Astrocyte (in vitro differentiated cells and primary cell): Measurements from ENCODE around the gene GALNT17. TPM values are rescaled to one million over a fixed set of nuclear protein-coding genes. Genes with fewer than 3 reads are reported as not detected.

Experiments
- DNase-seq: peaks from one replicate; pipeline ENCODE4 v3.0.0-alpha.2; 2010; ENCODE audit warnings: low read depth
- FAIRE-seq: peaks from 2 replicates; lab custom pipeline; 2011; peaks lifted over from hg19 to GRCh38; lab: Jason Lieb, UNC
- H2AFZ ChIP-seq: 2 replicates; pipeline ENCODE4 v1.6.0; 2012; ENCODE audit warnings: low read depth, low read length, inconsistent platforms
- H3K27ac ChIP-seq: 2 replicates; pipeline ENCODE4 v1.5.1; 2011; ENCODE audit warnings: low read depth, low read length, inconsistent platforms
- H3K27me3 ChIP-seq: 2 replicates; pipeline ENCODE4 v1.6.0; 2011; ENCODE audit warnings: low read length, inconsistent platforms; ENCODE audit not compliant: insufficient read depth
- H3K36me3 ChIP-seq: 2 replicates; pipeline ENCODE4 v1.5.1; 2011; ENCODE audit warnings: low read length, inconsistent platforms; ENCODE audit not compliant: insufficient read depth
- H3K4me1 ChIP-seq: 2 replicates; pipeline ENCODE4 v1.5.1; 2011; ENCODE audit warnings: low read length, inconsistent platforms; ENCODE audit not compliant: insufficient read depth
- H3K4me2 ChIP-seq: 2 replicates; pipeline ENCODE4 v1.6.0; 2012; ENCODE audit warnings: low read length, inconsistent platforms
- H3K4me3 ChIP-seq: 2 replicates; pipeline ENCODE4 v1.5.1; 2011; ENCODE audit warnings: low read depth, mild to moderate bottlenecking, low read length, inconsistent platforms; ENCODE audit not compliant: insufficient read depth
- H3K79me2 ChIP-seq: 2 replicates; pipeline ENCODE4 v1.6.0; 2012; ENCODE audit warnings: mild to moderate bottlenecking, low read length, inconsistent platforms; ENCODE audit not compliant: insufficient read depth
- H3K9ac ChIP-seq: 2 replicates; pipeline ENCODE4 v1.6.0; 2012; ENCODE audit warnings: mild to moderate bottlenecking, low read length, inconsistent platforms
- H3K9me3 ChIP-seq: 2 replicates; pipeline ENCODE4 v1.5.1; 2012; ENCODE audit warnings: low read depth, mild to moderate bottlenecking, low read length, inconsistent platforms; ENCODE audit not compliant: insufficient read depth
- H4K20me1 ChIP-seq: 2 replicates; pipeline ENCODE4 v1.6.0; 2012; ENCODE audit warnings: low read length, inconsistent platforms; ENCODE audit not compliant: insufficient read depth
- H3K27ac Mint-ChIP-seq: one replicate; pipeline ENCODE4 v1.8.0; 2021; ENCODE audit warnings: mild to moderate bottlenecking, mixed read lengths; ENCODE audit not compliant: unreplicated experiment
- H3K27me3 Mint-ChIP-seq: one replicate; pipeline ENCODE4 v1.8.0; 2021; ENCODE audit warnings: low read depth, mixed read lengths; ENCODE audit not compliant: unreplicated experiment
- H3K36me3 Mint-ChIP-seq: one replicate; pipeline ENCODE4 v1.8.0; 2021; ENCODE audit warnings: low read depth, mixed read lengths; ENCODE audit not compliant: unreplicated experiment
- H3K4me1 Mint-ChIP-seq: one replicate; pipeline ENCODE4 v1.8.0; 2021; ENCODE audit warnings: low read depth, mixed read lengths; ENCODE audit not compliant: unreplicated experiment
- H3K4me3 Mint-ChIP-seq: one replicate; pipeline ENCODE4 v1.8.0; 2021; ENCODE audit warnings: mild to moderate bottlenecking, moderate library complexity, mixed read lengths; ENCODE audit not compliant: unreplicated experiment
- H3K9me3 Mint-ChIP-seq: one replicate; pipeline ENCODE4 v1.8.0; 2021; ENCODE audit warnings: mild to moderate bottlenecking, mixed read lengths; ENCODE audit not compliant: unreplicated experiment
- EZH2 ChIP-seq: IDR thresholded peaks from 2 replicates; pipeline ENCODE4 v1.6.1; 2012; ENCODE audit warnings: mild to moderate bottlenecking, low read length, inconsistent platforms; ENCODE audit not compliant: insufficient read depth
- total RNA-seq: library from RNA; stranded (reverse); gene quantifications from 2 replicates; pipeline ENCODE4 v1.2.1, GENCODE V29; 2021
- TF ChIP-seq, protein P1 (sequence below): IDR thresholded peaks from 2 replicates; pipeline ENCODE4 v1.5.1; 2011; ENCODE audit warnings: low read depth, mild to moderate bottlenecking, inconsistent platforms, low read length, moderate library complexity; ENCODE audit not compliant: insufficient read depth

The GALNT17 gene
- total RNA-seq, 1 donor from 2014 or later = 7.8 TPM

DNA sequence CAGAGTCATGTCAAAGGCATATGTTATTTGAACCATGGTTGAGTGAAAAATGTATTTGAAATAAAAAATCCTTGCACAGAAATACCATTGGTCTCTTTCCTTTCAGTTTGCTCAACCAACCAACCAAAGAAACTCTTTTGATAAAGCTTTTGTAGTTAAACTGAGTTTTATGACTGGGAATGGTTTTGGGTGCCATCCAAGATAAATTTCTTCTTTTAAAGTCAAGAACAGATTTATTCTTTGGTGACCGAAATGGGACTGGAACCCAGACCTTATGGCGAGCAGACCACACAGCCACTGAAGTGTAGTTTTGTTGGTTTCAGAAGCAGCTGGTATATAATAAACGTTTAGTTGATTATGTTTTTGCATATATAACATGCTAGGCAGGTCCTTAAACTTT lies 2.8 kb upstream of the GALNT17 start:
- Histone ChIP-seq H3K79me2 (no peaks in the 10 kb centered on the region), H3K9ac (no peak overlapping the region), H3K4me1 (no peaks in the 10 kb centered on the region), H3K27me3 (peaks cover 7% of the 10 kb centered on the region), H3K27ac (no peak overlapping the region), H3K4me3 (no peak overlapping the region), H3K36me3 (no peaks in the 10 kb centered on the region), H2AFZ (no peak overlapping the region), H3K9me3 (no peaks in the 10 kb centered on the region), H4K20me1 (peaks cover 6% of the 10 kb centered on the region), H3K4me2 (no peak overlapping the region)
- no peak overlapping the region for H3K4me3 Mint-ChIP-seq
- no peak for TF ChIP-seq EZH2
- TF ChIP-seq, protein P1, sequence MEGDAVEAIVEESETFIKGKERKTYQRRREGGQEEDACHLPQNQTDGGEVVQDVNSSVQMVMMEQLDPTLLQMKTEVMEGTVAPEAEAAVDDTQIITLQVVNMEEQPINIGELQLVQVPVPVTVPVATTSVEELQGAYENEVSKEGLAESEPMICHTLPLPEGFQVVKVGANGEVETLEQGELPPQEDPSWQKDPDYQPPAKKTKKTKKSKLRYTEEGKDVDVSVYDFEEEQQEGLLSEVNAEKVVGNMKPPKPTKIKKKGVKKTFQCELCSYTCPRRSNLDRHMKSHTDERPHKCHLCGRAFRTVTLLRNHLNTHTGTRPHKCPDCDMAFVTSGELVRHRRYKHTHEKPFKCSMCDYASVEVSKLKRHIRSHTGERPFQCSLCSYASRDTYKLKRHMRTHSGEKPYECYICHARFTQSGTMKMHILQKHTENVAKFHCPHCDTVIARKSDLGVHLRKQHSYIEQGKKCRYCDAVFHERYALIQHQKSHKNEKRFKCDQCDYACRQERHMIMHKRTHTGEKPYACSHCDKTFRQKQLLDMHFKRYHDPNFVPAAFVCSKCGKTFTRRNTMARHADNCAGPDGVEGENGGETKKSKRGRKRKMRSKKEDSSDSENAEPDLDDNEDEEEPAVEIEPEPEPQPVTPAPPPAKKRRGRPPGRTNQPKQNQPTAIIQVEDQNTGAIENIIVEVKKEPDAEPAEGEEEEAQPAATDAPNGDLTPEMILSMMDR = no peak
- peaks cover 2% of the 10 kb centered on the region for H3K4me1 Mint-ChIP-seq
- H3K27me3 Mint-ChIP-seq = peaks cover 24% of the 10 kb centered on the region
- FAIRE-seq (no peak), DNase-seq (no peak)
- H3K27ac Mint-ChIP-seq = no peak overlapping the region
- no peaks in the 10 kb centered on the region for H3K36me3 Mint-ChIP-seq
- H3K9me3 Mint-ChIP-seq = no peaks in the 10 kb centered on the region

DNA sequence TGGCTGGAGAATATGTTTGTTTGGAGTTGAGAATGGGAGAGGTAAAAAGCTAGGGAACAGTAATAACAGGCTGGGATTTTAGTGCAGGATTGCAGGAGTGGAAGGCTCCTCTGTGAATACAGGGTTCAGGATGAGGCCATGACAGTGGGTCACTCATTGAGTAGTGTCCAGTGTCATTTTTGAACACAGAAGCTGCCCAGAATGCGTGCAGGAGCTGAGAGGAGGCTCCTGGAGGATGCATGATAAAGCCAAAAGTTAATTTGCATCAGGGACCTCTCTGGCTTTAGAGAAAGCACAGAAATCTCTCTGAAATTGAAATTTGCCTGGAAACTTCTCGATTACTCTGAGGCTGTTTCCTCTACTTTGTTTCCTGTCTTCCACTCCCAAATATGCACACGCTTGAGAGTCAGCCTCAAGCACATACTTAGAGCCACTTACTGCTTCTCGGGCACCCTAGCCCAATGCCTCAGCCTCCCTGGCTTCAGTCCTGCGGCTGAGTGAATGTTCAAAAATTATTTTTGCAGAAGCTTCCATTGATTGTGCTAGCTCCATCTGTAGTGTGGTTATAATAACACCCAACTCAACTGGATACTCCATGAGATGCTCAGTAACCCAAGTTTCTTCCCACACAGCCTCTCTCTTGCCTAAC lies 1.8 kb upstream of the GALNT17 start:
- H3K4me1 Mint-ChIP-seq = peaks cover 2% of the 10 kb centered on the region
- Histone ChIP-seq H4K20me1 (peaks cover 10% of the 10 kb centered on the region), H3K4me3 (no peak overlapping the region), H3K79me2 (no peaks in the 10 kb centered on the region), H3K9ac (no peak overlapping the region), H3K9me3 (no peaks in the 10 kb centered on the region), H3K36me3 (no peaks in the 10 kb centered on the region), H3K27ac (no peak overlapping the region), H3K27me3 (peaks cover 7% of the 10 kb centered on the region), H3K4me2 (no peak overlapping the region), H2AFZ (no peak overlapping the region), H3K4me1 (no peaks in the 10 kb centered on the region)
- FAIRE-seq = no peak
- no peaks in the 10 kb centered on the region for H3K36me3 Mint-ChIP-seq
- peak overlapping the region; percentile 82 for H3K4me3 Mint-ChIP-seq
- H3K9me3 Mint-ChIP-seq = no peaks in the 10 kb centered on the region
- no peak for DNase-seq
- H3K27ac Mint-ChIP-seq = no peak overlapping the region
- no peak for TF ChIP-seq EZH2
- TF ChIP-seq, protein P1 = no peak
- H3K27me3 Mint-ChIP-seq = peaks cover 29% of the 10 kb centered on the region
